GM19351 (cell line): ENCODE data around the gene CD207.

Experiments used
- ATAC-seq: cut with Tn5 transposase; IDR thresholded peaks from one replicate; pipeline ENCODE4 v1.9.1; 2021; ENCODE audit warnings: mild to moderate bottlenecking, moderate library complexity; ENCODE audit not compliant: unreplicated experiment

The CD207 gene

GRCh38 chr2:70795164-70795995 lies 40.2 kb downstream of the CD207 start:
- no peak for ATAC-seq

GRCh38 chr2:70793450-70793849 lies 42.2 kb downstream of the CD207 start:
- no peak for ATAC-seq

- no peak for ATAC-seq
These were observed 45.3 kb downstream of the CD207 start, which contains the start of gene FIGLA for GRCh38 chr2:70790136-70790828. Gene FIGLA, minus strand, starts transcription at chr2:70790643. Its CDS starts 5 bp downstream, at chr2:70790638.

GRCh38 chr2:70789304-70790135 lies 46.1 kb downstream of the CD207 start:
- ATAC-seq: no peak

DNA sequence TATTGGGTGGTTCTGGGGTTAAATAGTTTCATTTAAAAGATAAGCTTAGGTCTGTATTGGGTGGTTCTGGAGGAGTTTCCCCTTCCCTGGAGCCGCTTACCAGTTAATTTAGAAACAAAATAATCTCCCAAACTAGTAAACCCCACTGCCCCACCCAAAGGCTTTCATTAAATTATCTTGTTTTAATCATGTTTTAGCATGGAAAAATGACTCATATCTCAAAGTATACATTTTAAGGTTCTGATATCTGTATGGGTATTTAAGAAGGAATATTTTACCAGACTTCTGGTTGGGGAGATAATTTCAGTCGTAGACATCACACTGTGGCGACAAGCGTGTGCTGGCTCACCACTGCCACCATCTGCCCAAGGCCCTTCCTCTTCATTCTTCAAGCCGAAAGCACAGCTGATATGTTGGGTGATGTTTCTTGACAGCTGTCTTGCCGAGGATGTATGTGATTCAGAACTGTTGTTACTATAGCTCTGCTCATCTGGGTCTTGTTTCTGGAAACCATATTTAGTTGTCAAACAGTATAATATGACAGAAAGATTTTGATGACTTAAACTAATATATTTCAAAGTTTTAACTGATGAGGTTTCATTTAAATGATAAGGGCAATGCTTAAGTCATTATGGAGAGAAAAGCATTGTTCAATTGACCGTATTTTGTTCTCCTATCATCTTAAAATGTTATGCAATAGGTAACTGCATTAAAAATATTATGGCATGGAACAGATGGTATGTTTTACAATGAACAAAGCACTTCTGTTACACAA lies 50.3 kb downstream of the CD207 start:
- no peak for ATAC-seq

GRCh38 chr2:70784320-70784719 lies 51.3 kb downstream of the CD207 start:
- ATAC-seq: no peak
